GM12874 (cell line): ENCODE results near the gene LRRC42.

Source experiments
- CTCF ChIP-seq: IDR thresholded peaks from 2 replicates; pipeline ENCODE4 v1.5.1; 2011; ENCODE audit warnings: low read depth, mild to moderate bottlenecking, control low read depth, low read length, moderate library complexity; ENCODE audit not compliant: insufficient read depth

LRRC42 gene

GRCh38 chr1:53946252-53947171, at the start of gene LRRC42:
Gene LRRC42 (plus strand): TSS chr1:53946350. CDS start chr1:53952000, 5,650 bp downstream.
- TF ChIP-seq CTCF: peak; percentile 45

- no peak for TF ChIP-seq CTCF
These were observed 49.4 kb upstream of the LRRC42 start for GRCh38 chr1:53896635-53897229.

- no peak for TF ChIP-seq CTCF
These were observed 46.9 kb upstream of the LRRC42 start for GRCh38 chr1:53899206-53899628.

GRCh38 chr1:53899708-53900107, 46.4 kb upstream of the LRRC42 start:
- TF ChIP-seq CTCF: no peak

GRCh38 chr1:53902235-53903138, 43.7 kb upstream of the LRRC42 start:
- TF ChIP-seq CTCF: no peak

- no peak for TF ChIP-seq CTCF
These were observed 40.6 kb upstream of the LRRC42 start for GRCh38 chr1:53905509-53905908.

- TF ChIP-seq CTCF: no peak
These were observed 40.0 kb upstream of the LRRC42 start for GRCh38 chr1:53906121-53906520.
